Esophagus squamous epithelium (tissue), 5 donors: ENCODE measurements around the gene MTAP. TPM values are rescaled to one million over a fixed set of nuclear protein-coding genes. Genes with fewer than 3 reads are reported as not detected.
A peak's percentile ranks its signal among the peaks of the same experiment; 100 is the strongest.

Source experiments
- DNase-seq: peaks from one replicate; lab custom pipeline; 2025; lab: John Stamatoyannopoulos, UW
- H3K27ac ChIP-seq, 4 donors: fragments of 200-600 bp; sonication (generic); one replicate each; pipeline ENCODE4 v1.5.1; 2016 to 2019; ENCODE audit warnings: mild to moderate bottlenecking in 1 of 4
- H3K27me3 ChIP-seq, 4 donors: fragments of 200-600 bp; sonication (generic); 1 replicate in 3 of 4; 2 replicates in 1 of 4; pipeline versions ENCODE4 v1.5.1 to v1.6.0; 2017 to 2021; ENCODE audit warnings: antibody characterized with exemption in 1 of 4
- H3K36me3 ChIP-seq, 3 donors: fragments of 200-600 bp; sonication (generic); one replicate each; pipeline ENCODE4 v1.5.1; 2016 to 2019
- H3K4me1 ChIP-seq, 3 donors: fragments of 200-600 bp; sonication (generic); one replicate each; pipeline ENCODE4 v1.5.1; 2017 to 2019
- H3K4me3 ChIP-seq, 4 donors: fragments of 200-600 bp; sonication (generic); 1 replicate in 3 of 4; 2 replicates in 1 of 4; pipeline ENCODE4 v1.5.1; 2016 to 2019; ENCODE audit warnings: mild to moderate bottlenecking in 2 of 4, moderate library complexity in 1 of 4
- H3K9me3 ChIP-seq, 3 donors: fragments of 200-600 bp; sonication (generic); one replicate each; pipeline ENCODE4 v1.5.1; 2016 to 2019
- POLR2A ChIP-seq, 4 donors: fragments of 450-650 bp; IDR thresholded peaks; one replicate each; pipeline ENCODE4 v1.6.1; 2017; ENCODE audit warnings: antibody characterized with exemption in 4 of 4, mild to moderate bottlenecking in 4 of 4, moderate library complexity in 3 of 4
- WGBS, 2 donors: methylation state at CpG; one replicate each; pipeline ENCODE4 v1.1.5; 2018; 5-methylcytosine and 5-hydroxymethylcytosine counted together
- intact Hi-C: fragments of 100-400 bp; cut with DNase I; formaldehyde crosslinking; loops from one replicate; pipeline ENCODE4 v1.15.0; 2022
- total RNA-seq, 4 donors: library from RNA; depleted of rRNA; stranded (reverse); fragments of >200 nt; gene quantifications; one replicate each; pipeline ENCODE4 v1.1.0, GENCODE V29; 2016
- TF ChIP-seq, protein P1 (sequence below), 6 experiments: fragments of 450-650 bp in 4 of 6; fragments of 200-600 bp in 2 of 6; sonication (generic) in 2 of 6; IDR thresholded peaks; one replicate each; pipeline ENCODE4 v1.5.1; 2016 to 2019; ENCODE audit warnings: antibody characterized with exemption in 6 of 6, mild to moderate bottlenecking in 4 of 6, moderate library complexity in 4 of 6
- donor health status: DM: yes; HTN: yes; CAD: no.

The MTAP gene
- total RNA-seq, 4 donors from 2014 or later = 16.1 to 37.4 (median 27.6) TPM

DNA sequence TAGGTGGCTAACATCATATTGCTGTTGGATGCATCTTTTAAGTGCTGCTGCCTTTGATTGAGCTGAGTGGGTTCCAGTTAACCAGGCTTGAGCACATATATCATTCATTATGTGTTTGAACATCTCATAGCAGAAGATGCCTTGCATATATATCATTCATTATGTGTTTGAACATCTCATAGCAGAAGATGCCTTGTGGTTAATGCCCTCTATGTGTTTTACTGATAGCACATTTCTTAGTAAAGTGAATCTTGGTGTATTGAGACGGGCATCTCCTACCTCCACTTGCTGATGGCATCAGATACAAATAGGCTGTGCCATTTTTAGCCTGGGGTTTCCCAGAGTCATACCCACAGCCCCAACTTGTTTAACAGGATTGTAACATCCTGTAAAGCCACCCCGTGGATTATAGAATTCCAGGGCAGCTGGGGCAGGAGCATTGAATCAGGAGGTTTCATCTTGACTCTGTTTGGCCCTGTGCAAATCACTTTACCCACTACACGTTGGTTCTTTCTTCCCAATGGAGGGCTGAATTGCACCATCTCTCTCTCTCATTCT is 26.5 kb downstream of the MTAP start:
- Histone ChIP-seq H3K4me1 (peaks cover 11 to 63% (median 34%) of the 10 kb centered on the region in 3 donors), H3K27me3 (no peaks in the 10 kb centered on the region), H3K9me3 (peaks cover 0 to 7% (median 0%) of the 10 kb centered on the region in 3 donors), H3K36me3 (peaks cover 0 to 64% (median 3%) of the 10 kb centered on the region in 3 donors), H3K27ac (peak overlapping the region in 3 of 4 donors; percentile 77 to 87 (median 83)), H3K4me3 (no peak overlapping the region)
- no peak for TF ChIP-seq POLR2A (IDR thresholded peaks at IDR 0.05)
- TF ChIP-seq, protein P1, sequence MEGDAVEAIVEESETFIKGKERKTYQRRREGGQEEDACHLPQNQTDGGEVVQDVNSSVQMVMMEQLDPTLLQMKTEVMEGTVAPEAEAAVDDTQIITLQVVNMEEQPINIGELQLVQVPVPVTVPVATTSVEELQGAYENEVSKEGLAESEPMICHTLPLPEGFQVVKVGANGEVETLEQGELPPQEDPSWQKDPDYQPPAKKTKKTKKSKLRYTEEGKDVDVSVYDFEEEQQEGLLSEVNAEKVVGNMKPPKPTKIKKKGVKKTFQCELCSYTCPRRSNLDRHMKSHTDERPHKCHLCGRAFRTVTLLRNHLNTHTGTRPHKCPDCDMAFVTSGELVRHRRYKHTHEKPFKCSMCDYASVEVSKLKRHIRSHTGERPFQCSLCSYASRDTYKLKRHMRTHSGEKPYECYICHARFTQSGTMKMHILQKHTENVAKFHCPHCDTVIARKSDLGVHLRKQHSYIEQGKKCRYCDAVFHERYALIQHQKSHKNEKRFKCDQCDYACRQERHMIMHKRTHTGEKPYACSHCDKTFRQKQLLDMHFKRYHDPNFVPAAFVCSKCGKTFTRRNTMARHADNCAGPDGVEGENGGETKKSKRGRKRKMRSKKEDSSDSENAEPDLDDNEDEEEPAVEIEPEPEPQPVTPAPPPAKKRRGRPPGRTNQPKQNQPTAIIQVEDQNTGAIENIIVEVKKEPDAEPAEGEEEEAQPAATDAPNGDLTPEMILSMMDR (IDR thresholded peaks at IDR 0.05) = no peak
- 51 to 53% methylated on average over 3 of the region's 3 CpGs for WGBS, 2 donors
- no peak for DNase-seq
- intact Hi-C loops = no loop called here

DNA sequence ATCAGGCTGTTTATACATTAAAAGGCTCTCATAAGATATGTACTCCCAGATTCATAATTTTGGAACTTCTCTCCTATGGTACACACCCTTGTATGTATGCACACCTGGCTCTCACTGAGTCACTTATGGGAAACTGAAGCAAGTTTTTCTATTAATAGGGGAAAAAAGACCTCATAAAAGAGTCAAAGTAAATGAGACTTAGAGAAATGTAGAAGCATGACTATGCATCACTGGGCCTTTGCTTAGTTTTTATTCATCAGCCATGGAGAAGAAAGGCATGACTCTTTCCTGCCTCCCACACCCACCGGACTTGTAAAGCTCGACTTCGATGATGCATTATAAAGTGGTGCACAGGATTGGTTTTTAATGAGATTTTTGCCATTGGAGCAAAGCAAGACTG is 28.2 kb downstream of the MTAP start:
- no peak for DNase-seq
- Histone ChIP-seq H3K4me1 (peaks cover 16 to 79% (median 42%) of the 10 kb centered on the region in 3 donors), H3K36me3 (peaks cover 0 to 63% (median 0%) of the 10 kb centered on the region in 3 donors), H3K4me3 (no peak overlapping the region), H3K27ac (peak overlapping the region; percentile 77 to 87 (median 81)), H3K9me3 (no peaks in the 10 kb centered on the region), H3K27me3 (no peaks in the 10 kb centered on the region)
- TF ChIP-seq, protein P1 (IDR thresholded peaks at IDR 0.05) = no peak
- no peak for TF ChIP-seq POLR2A (IDR thresholded peaks at IDR 0.05)
- intact Hi-C loops = loop anchor here (10.0 kb wide), 1 partner anchor 64 kb away; no protein-coding TSS in a partner anchor
- WGBS, 2 donors = 51 to 52% methylated on average over 3 of the region's 3 CpGs

DNA sequence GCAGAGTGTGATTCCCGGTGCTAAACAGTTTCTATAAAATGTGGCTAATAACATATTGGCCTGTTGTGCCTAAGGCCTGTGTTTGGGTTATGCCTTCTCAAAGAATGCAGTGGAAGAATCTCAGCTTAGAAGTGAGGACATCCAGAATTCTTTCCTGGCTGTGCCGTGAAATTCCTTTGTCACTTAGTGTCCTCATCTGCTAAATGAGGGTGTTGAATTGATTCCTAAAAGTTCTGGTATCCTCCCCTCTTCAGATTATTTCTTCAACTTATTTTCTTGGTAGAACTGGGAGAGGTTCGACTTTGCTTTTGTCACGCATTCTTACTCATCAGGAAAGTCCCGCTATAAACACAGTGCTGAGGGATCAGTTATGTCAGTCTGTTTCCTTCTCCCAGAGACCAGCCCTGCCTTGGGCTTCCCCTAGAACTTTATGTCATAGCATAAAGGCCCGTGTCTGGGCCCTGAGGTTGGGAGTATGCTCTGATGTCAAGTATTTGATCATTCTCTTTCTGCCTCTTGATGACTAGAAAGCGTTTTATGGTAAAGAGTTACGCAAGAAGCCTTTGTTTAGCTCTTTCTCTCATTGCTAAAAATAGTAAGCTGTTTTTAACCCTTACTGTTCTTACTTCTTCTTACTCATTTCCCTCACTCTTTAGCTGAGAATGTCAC is 29.5 kb downstream of the MTAP start:
- Histone ChIP-seq H3K9me3 (no peaks in the 10 kb centered on the region), H3K4me3 (no peak overlapping the region), H3K4me1 (peaks cover 20 to 93% (median 47%) of the 10 kb centered on the region in 3 donors), H3K27ac (peak overlapping the region; percentile 77 to 87 (median 81)), H3K27me3 (no peaks in the 10 kb centered on the region), H3K36me3 (peaks cover 0 to 52% (median 0%) of the 10 kb centered on the region in 3 donors)
- TF ChIP-seq POLR2A (IDR thresholded peaks at IDR 0.05) = no peak
- TF ChIP-seq, protein P1 (IDR thresholded peaks at IDR 0.05) = no peak
- no peak for DNase-seq
- intact Hi-C loops = loop anchor here (10.0 kb wide), 1 partner anchor 63 kb away; no protein-coding TSS in a partner anchor
- WGBS, 2 donors = 17 to 20% methylated on average over 8 of the region's 8 CpGs

DNA sequence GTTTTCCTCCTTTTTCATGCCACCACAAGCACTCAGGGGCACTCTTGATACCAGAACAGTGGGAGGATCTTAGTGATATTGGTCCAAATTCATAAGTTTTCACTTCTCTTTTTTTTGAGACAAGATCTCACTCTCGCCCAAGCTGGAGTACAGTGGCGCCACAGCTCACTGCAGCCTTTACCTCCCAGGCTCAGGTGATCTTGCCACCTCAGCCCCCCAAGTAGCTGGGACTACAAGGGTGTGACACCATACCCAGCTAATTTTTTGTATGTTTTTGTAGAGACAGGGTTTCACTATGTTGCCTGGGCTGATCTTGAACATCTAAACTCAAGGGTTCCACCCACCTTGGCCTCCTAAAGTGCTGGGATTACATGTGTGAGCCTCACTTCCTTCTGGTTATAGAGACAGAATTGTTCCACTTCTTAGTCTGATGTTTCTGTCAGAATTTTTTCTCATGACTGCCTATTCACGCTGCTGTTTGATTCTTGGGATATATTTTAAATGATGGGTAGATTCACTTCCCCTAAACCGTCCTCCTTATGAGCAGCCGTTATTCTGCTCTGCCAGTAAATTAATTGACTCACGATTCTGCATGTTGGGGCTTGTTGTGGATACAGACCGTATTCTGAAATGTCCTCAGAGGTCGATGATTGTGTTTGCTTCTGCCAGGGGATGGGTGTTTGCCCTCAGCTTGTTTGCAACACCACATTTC is 30.8 kb downstream of the MTAP start:
- intact Hi-C loops = loop anchor here (10.0 kb wide), 1 partner anchor 62 kb away; no protein-coding TSS in a partner anchor
- TF ChIP-seq, protein P1 (IDR thresholded peaks at IDR 0.05) = no peak
- TF ChIP-seq POLR2A (IDR thresholded peaks at IDR 0.05) = no peak
- WGBS, 2 donors = 51 to 61% methylated on average over 8 of the region's 8 CpGs
- H3K27ac ChIP-seq = peak overlapping the region; percentile 77 to 87 (median 81)
- DNase-seq = no peak
- no peaks in the 10 kb centered on the region for H3K9me3 ChIP-seq
- peaks cover 25 to 97% (median 50%) of the 10 kb centered on the region in 3 donors for H3K4me1 ChIP-seq
- H3K36me3 ChIP-seq = peaks cover 0 to 53% (median 5%) of the 10 kb centered on the region in 3 donors
- H3K4me3 ChIP-seq = no peak overlapping the region
- H3K27me3 ChIP-seq = no peaks in the 10 kb centered on the region
